HepG2 (cell line): Measurements from ENCODE around the gene RGSL1. TPM values are rescaled to one million over a fixed set of nuclear protein-coding genes. Genes with fewer than 3 reads are reported as not detected.

Experiments used
- ATAC-seq: fragments of 200-7000 bp; cut with Tn5 transposase; 3 replicates; pipeline ENCODE4 v1.9.1; 2020; ENCODE audit warnings: mild to moderate bottlenecking, moderate library complexity
- BruUV-seq: library from RNA; stranded (reverse); fragments of 400-500 nt; replicated peaks from 2 replicates; lab custom pipeline; 2021; lab: Mats Ljungman, UMichigan
- CTCF ChIA-PET: fragments of 300-600 bp; formaldehyde crosslinking; extraction: SDS; loops from one replicate; lab custom pipeline; 2021; ENCODE audit warnings: low total read pairs, inconsistent platforms, low intra/inter-chr PET ratio; lab: Yijun Ruan, JAX
- POLR2A ChIA-PET: fragments of 350-600 bp; sonication (Branson Sonifier 250); formaldehyde crosslinking; loops from one replicate; lab custom pipeline; 2020; ENCODE audit warnings: antibody characterized with exemption, inconsistent platforms; lab: Yijun Ruan, JAX
- DNase-seq: peaks from one replicate; pipeline ENCODE4 v3.0.0-alpha.2; 2015; ENCODE audit warnings: low spot score
- FAIRE-seq: peaks from 3 replicates; lab custom pipeline; 2011; peaks lifted over from hg19 to GRCh38; lab: Jason Lieb, UNC
- H2AFZ ChIP-seq: one replicate; pipeline ENCODE4 v1.6.1; 2011; ENCODE audit warnings: low read length, inconsistent platforms
- H3K27ac ChIP-seq: fragments of 300-600 bp; 3 replicates; pipeline ENCODE4 v1.8.0; 2011; ENCODE audit warnings: mixed run types, mild to moderate bottlenecking, mixed read lengths, low read length, inconsistent platforms; ENCODE audit not compliant: insufficient read depth; ENCODE audit errors: extremely low read length
- H3K27me3 ChIP-seq, 2 experiments: fragments of 200-600 bp in 1 of 2; 2 replicates in 1 of 2; 3 replicates in 1 of 2; pipeline versions ENCODE4 v1.6.0 to v1.8.0; 2011; ENCODE audit warnings: low read length in 2 of 2, mild to moderate bottlenecking in 2 of 2, moderate library complexity in 2 of 2, inconsistent platforms in 1 of 2; ENCODE audit not compliant: insufficient read depth in 2 of 2, control insufficient read depth in 1 of 2
- H3K36me3 ChIP-seq, 2 experiments: fragments of 200-600 bp in 1 of 2; replicated peaks in 1 of 2; 2 replicates in 1 of 2; 3 replicates in 1 of 2; pipeline versions ENCODE4 v1.5.1 to v1.8.0; 2011; ENCODE audit warnings: low read length in 2 of 2, inconsistent platforms in 1 of 2; ENCODE audit not compliant: insufficient read depth in 2 of 2, control insufficient read depth in 1 of 2
- H3K4me1 ChIP-seq: 2 replicates; pipeline ENCODE4 v1.5.1; 2012; ENCODE audit warnings: low read length, inconsistent platforms; ENCODE audit not compliant: insufficient read depth
- H3K4me2 ChIP-seq: 2 replicates; pipeline ENCODE4 v1.6.0; 2011; ENCODE audit warnings: low read depth, low read length, inconsistent platforms
- H3K4me3 ChIP-seq, 3 experiments: fragments of 200-600 bp in 1 of 3; sonication (generic), shearing (Covaris generic) in 1 of 3; replicated peaks in 1 of 3; 2 replicates each; pipeline ENCODE4 v1.5.1; 2011 to 2016; ENCODE audit warnings: low read length in 3 of 3, inconsistent platforms in 2 of 3, low read depth in 2 of 3, mild to moderate bottlenecking in 2 of 3, control low read depth in 1 of 3, mixed read lengths in 1 of 3; ENCODE audit not compliant: insufficient read depth in 1 of 3
- H3K79me2 ChIP-seq: one replicate; pipeline ENCODE4 v1.6.1; 2011; ENCODE audit warnings: low read length, inconsistent platforms; ENCODE audit not compliant: insufficient read depth
- H3K9ac ChIP-seq: 2 replicates; pipeline ENCODE4 v1.6.0; 2011; ENCODE audit warnings: mild to moderate bottlenecking, low read depth, low read length, inconsistent platforms; ENCODE audit not compliant: insufficient read depth
- H3K9me3 ChIP-seq: 2 replicates; pipeline ENCODE4 v1.5.1; 2012; ENCODE audit warnings: mild to moderate bottlenecking, low read length
- H4K20me1 ChIP-seq: 2 replicates; pipeline ENCODE4 v1.6.0; 2011; ENCODE audit warnings: inconsistent platforms, mild to moderate bottlenecking, low read length, moderate library complexity; ENCODE audit not compliant: insufficient read depth
- EHMT2 ChIP-seq: fragments of 200-600 bp; sonication (generic); IDR thresholded peaks from 2 replicates; pipeline ENCODE4 v1.7.0; 2017; ENCODE audit warnings: antibody characterized with exemption, low read depth, low read length, borderline replicate concordance
- U2AF2 ChIP-seq: fragments of 200-400 bp; formaldehyde crosslinking; IDR thresholded peaks from 2 replicates; pipeline ENCODE4 v1.6.1; 2017; ENCODE audit warnings: low read depth, mild to moderate bottlenecking, low read length
- ZBTB2 ChIP-seq: sonication (generic); formaldehyde crosslinking; IDR thresholded peaks from 2 replicates; pipeline ENCODE4 v1.8.0; 2022; ENCODE audit warnings: low read depth, missing genetic modification reagents
- ZBTB39 ChIP-seq: sonication (generic); formaldehyde crosslinking; IDR thresholded peaks from 2 replicates; pipeline ENCODE4 v1.5.0; 2020; ENCODE audit warnings: missing genetic modification reagents
- ZFP36 ChIP-seq: fragments of 150-350 bp; IDR thresholded peaks from 2 replicates; pipeline ENCODE4 v1.6.1; 2018; ENCODE audit warnings: borderline replicate concordance, low read length, low read depth; ENCODE audit not compliant: partially characterized antibody
- ZFP36L1 ChIP-seq: sonication (generic); formaldehyde crosslinking; IDR thresholded peaks from 2 replicates; pipeline ENCODE4 v1.8.0; 2022; ENCODE audit warnings: mild to moderate bottlenecking, missing genetic modification reagents, moderate library complexity
- WGBS: methylation state at CpG from one replicate; pipeline ENCODE4 v1.1.6; 2017; ENCODE audit warnings: low lambda C conversion rate; 5-methylcytosine and 5-hydroxymethylcytosine counted together
- in situ Hi-C: cut with HindIII; loops from 2 replicates; pipeline ENCODE4 v1.10.0; 2017; ENCODE audit warnings: low pct_unique_long_range_greater_than_20kb; ENCODE audit not compliant: extremely low pct_ligation_motif_present
- intact Hi-C: fragments of 100-400 bp; cut with micrococcal nuclease; formaldehyde crosslinking; loops from one replicate; pipeline ENCODE4 v1.10.0; 2022; ENCODE audit not compliant: unreplicated experiment
- polyA plus RNA-seq, 8 experiments: library from polyadenylated mRNA; depleted of rRNA in 3 of 8; stranded (reverse) in 7 of 8; unstranded in 1 of 8; fragments of >200 nt; fragmentation: Illumina TruSeq in 4 of 8; extraction: Trizol in 4 of 8; gene quantifications; 2 replicates each; pipeline versions ENCODE4 v1.2.1 to v1.2.3, GENCODE V29; 2011 to 2016; ENCODE audit warnings: low read depth in 4 of 8, missing spikeins in 1 of 8, mixed read lengths in 1 of 8; ENCODE audit not compliant: insufficient read depth in 1 of 8
- total RNA-seq, 5 experiments: library from RNA; depleted of rRNA; stranded (reverse); fragments of >200 nt; fragmentation: Illumina TruSeq; extraction: Trizol; gene quantifications; 2 replicates each; pipeline ENCODE4 v1.2.3, GENCODE V29; 2016; ENCODE audit warnings: low read depth in 1 of 5

Gene RGSL1
- total and polyA plus RNA-seq, 2 of the 13 experiments (the other 11 are each of a cell fraction or from before 2014, with no cell fraction given): not detected

GRCh38 chr1:182569939-182570610 lies 120.1 kb downstream of the RGSL1 start (continued):
- TF ChIP-seq U2AF2 (no peak), ZBTB39 (CRISPR knock-in tag) (no peak)
- TF ChIP-seq, all 625 proteins: peak for 0

GRCh38 chr1:182570611-182570970 lies 120.6 kb downstream of the RGSL1 start:
- no peaks in the 10 kb centered on the region for H3K36me3 ChIP-seq
- no peaks in the 10 kb centered on the region for H3K79me2 ChIP-seq
- FAIRE-seq: no peak
- DNase-seq: no peak
- POLR2A ChIA-PET: no interaction called here
- H2AFZ ChIP-seq: no peak overlapping the region
- CTCF ChIA-PET: no interaction called here
- H3K27ac ChIP-seq: no peak overlapping the region
- no TSS peak for BruUV-seq
- no peak overlapping the region for H3K4me2 ChIP-seq
- H3K4me1 ChIP-seq: peaks cover 7% of the 10 kb centered on the region
- H4K20me1 ChIP-seq: no peaks in the 10 kb centered on the region
- no peaks in the 10 kb centered on the region for H3K9me3 ChIP-seq
- no peak for TF ChIP-seq ZFP36
- no peak for TF ChIP-seq ZBTB2 (CRISPR knock-in tag)
- no peak for TF ChIP-seq EHMT2
- no peak for TF ChIP-seq ZFP36L1
- TF ChIP-seq, all 625 proteins: peak for 0
- WGBS: 60% methylated on average over 2 of the region's 2 CpGs
- intact Hi-C loops (no loop called here), in situ Hi-C loops (no loop called here)
- Histone ChIP-seq H3K4me3 (no peak overlapping the region), H3K9ac (no peak overlapping the region), H3K27me3 (no peaks in the 10 kb centered on the region)
- ATAC-seq: no peak
